Caco-2 (cell line): ENCODE results near the gene GSTT4. TPM values are rescaled to one million over a fixed set of nuclear protein-coding genes. Genes with fewer than 3 reads are reported as not detected.
"Not testable (repeated sequence)": the region's sequence is repeated elsewhere in the genome, so short reads cannot be mapped to it uniquely, and the experiment has no call there.

Experiments
- BruUV-seq: library from RNA; stranded (reverse); fragments of 400-500 nt; replicated peaks from 2 replicates; lab custom pipeline; 2021; lab: Mats Ljungman, UMichigan
- CTCF ChIA-PET: fragments of 300-600 bp; sonication (Branson Sonifier 250); formaldehyde crosslinking; loops from one replicate; lab custom pipeline; 2022; ENCODE audit warnings: antibody characterized with exemption; lab: Charles Lee
- POLR2A ChIA-PET: fragments of 300-600 bp; sonication (Branson Sonifier 250); formaldehyde crosslinking; loops from one replicate; lab custom pipeline; 2022; ENCODE audit warnings: antibody characterized with exemption; lab: Charles Lee
- DNase-seq, 2 experiments: peaks; one replicate each; pipeline versions ENCODE4 v3.0.0 to v3.0.0-alpha.2; 2020 to 2022
- H3K27me3 ChIP-seq: replicated peaks from 2 replicates; pipeline ENCODE4 v1.6.0; 2011; ENCODE audit warnings: low read length; ENCODE audit not compliant: control insufficient read depth, insufficient read depth
- H3K36me3 ChIP-seq: 2 replicates; pipeline ENCODE4 v1.5.1; 2011; ENCODE audit warnings: low read length; ENCODE audit not compliant: control insufficient read depth, insufficient read depth
- H3K4me1 ChIP-seq: fragments of 250-450 bp; sonication (Bioruptor Pico); 2 replicates; pipeline ENCODE4 v1.5.1; 2020; ENCODE audit warnings: mild to moderate bottlenecking
- H3K4me3 ChIP-seq: 2 replicates; pipeline ENCODE4 v1.5.1; 2011; ENCODE audit warnings: low read depth, mild to moderate bottlenecking, control low read depth, low read length
- H3K9me3 ChIP-seq: fragments of 250-450 bp; sonication (Bioruptor Pico); 2 replicates; pipeline ENCODE4 v1.5.1; 2020; ENCODE audit warnings: mild to moderate bottlenecking, moderate library complexity
- H3K27ac Mint-ChIP-seq: one replicate; pipeline ENCODE4 v1.8.0; 2022; ENCODE audit warnings: mixed read lengths; ENCODE audit not compliant: unreplicated experiment
- H3K27me3 Mint-ChIP-seq: one replicate; pipeline ENCODE4 v1.8.0; 2022; ENCODE audit warnings: mixed read lengths; ENCODE audit not compliant: insufficient read depth, unreplicated experiment
- H3K36me3 Mint-ChIP-seq: one replicate; pipeline ENCODE4 v1.8.0; 2022; ENCODE audit warnings: mild to moderate bottlenecking, mixed read lengths; ENCODE audit not compliant: insufficient read depth, unreplicated experiment
- H3K4me1 Mint-ChIP-seq: one replicate; pipeline ENCODE4 v1.8.0; 2022; ENCODE audit warnings: low read depth, mixed read lengths; ENCODE audit not compliant: unreplicated experiment
- H3K4me3 Mint-ChIP-seq: one replicate; pipeline ENCODE4 v1.8.0; 2022; ENCODE audit warnings: mild to moderate bottlenecking, moderate library complexity, mixed read lengths; ENCODE audit not compliant: unreplicated experiment
- H3K9me3 Mint-ChIP-seq: one replicate; pipeline ENCODE4 v1.8.0; 2022; ENCODE audit warnings: mixed read lengths; ENCODE audit not compliant: unreplicated experiment
- intact Hi-C: fragments of 100-400 bp; cut with micrococcal nuclease; formaldehyde crosslinking; loops from one replicate; pipeline ENCODE4 v1.10.0; 2022; ENCODE audit not compliant: unreplicated experiment
- total RNA-seq: library from RNA; stranded (reverse); gene quantifications from 2 replicates; pipeline ENCODE4 v1.2.3, GENCODE V29; 2022

The GSTT4 gene
- total RNA-seq, 1 experiment from 2014 or later, result 0.16 TPM

DNA sequence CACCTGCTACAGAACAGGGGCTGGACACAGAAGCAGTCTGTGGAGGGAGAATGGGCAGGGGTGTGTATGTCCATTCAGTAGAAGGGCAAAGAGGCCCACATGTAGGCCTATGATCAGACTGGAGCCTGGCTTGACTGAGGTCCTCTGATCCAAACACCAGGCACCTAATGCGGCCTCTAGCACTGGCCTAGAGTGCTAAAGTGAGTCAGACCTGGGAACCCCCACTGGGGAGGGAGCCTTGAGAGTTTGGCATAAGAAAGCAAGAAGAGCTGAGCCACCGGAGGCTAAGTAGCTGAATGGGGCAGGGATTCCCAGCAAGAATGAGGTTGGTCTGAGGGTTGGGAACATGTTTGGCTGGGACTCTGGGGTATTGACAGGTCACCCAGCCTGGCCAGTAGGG, 53.9 kb downstream of the GSTT4 start:
- POLR2A ChIA-PET, H3K36me3 Mint-ChIP-seq, H3K9me3 ChIP-seq, BruUV-seq, CTCF ChIA-PET, H3K27ac Mint-ChIP-seq, H3K4me1 Mint-ChIP-seq, H3K4me3 Mint-ChIP-seq, H3K9me3 Mint-ChIP-seq, intact Hi-C loops, H3K36me3 ChIP-seq, H3K4me3 ChIP-seq, DNase-seq, H3K27me3 ChIP-seq, H3K4me1 ChIP-seq, H3K27me3 Mint-ChIP-seq: not testable (repeated sequence)

GRCh38 chr22:23949764-23950163, 55.5 kb downstream of the GSTT4 start:
- H3K27ac Mint-ChIP-seq, H3K4me1 ChIP-seq, H3K27me3 ChIP-seq, H3K27me3 Mint-ChIP-seq, H3K9me3 ChIP-seq, H3K4me3 Mint-ChIP-seq, DNase-seq, H3K4me1 Mint-ChIP-seq, BruUV-seq, POLR2A ChIA-PET, intact Hi-C loops, H3K36me3 Mint-ChIP-seq, CTCF ChIA-PET, H3K9me3 Mint-ChIP-seq, H3K36me3 ChIP-seq, H3K4me3 ChIP-seq: not testable (repeated sequence)

Other genes with a start within 250 kb of the GSTT4 start
- gene C22orf15, start 242.5 kb downstream of the GSTT4 start, total RNA-seq, result not detected in 2 replicates
- gene CHCHD10, start 237.5 kb downstream of the GSTT4 start, total RNA-seq, result 178 and 189 TPM in 2 replicates
- 11.3 and 11.6 TPM in 2 replicates for gene MMP11, start 232.6 kb downstream of the GSTT4 start, total RNA-seq
- 154 and 157 TPM in 2 replicates for gene SMARCB1, start 218.5 kb downstream of the GSTT4 start, total RNA-seq
- 4.4 and 5.4 TPM in 2 replicates for gene DERL3, start 166.4 kb downstream of the GSTT4 start, total RNA-seq
- gene SLC2A11, start 147.6 kb downstream of the GSTT4 start, total RNA-seq, result 29.5 and 32.4 TPM in 2 replicates
- gene MIF, start 111.1 kb downstream of the GSTT4 start, total RNA-seq, result 762 and 795 TPM in 2 replicates
- gene GSTT2B, start 44.3 kb downstream of the GSTT4 start, total RNA-seq, result 9.0 and 9.6 TPM in 2 replicates
- gene DDTL, start 38.6 kb downstream of the GSTT4 start, total RNA-seq, result 4.1 and 6.2 TPM in 2 replicates
- 121 and 123 TPM in 2 replicates for gene DDT, start 31.0 kb downstream of the GSTT4 start, total RNA-seq
- gene GSTT2, start 25.3 kb downstream of the GSTT4 start, total RNA-seq, result 0.82 and 1.0 TPM in 2 replicates
- 65.0 and 72.7 TPM in 2 replicates for gene CABIN1, start 5.9 kb upstream of the GSTT4 start, total RNA-seq
- 7.0 and 8.6 TPM in 2 replicates for gene SUSD2, start 176.0 kb upstream of the GSTT4 start, total RNA-seq
- gene GGT5, start 239.6 kb upstream of the GSTT4 start, total RNA-seq, result 0.51 and 0.66 TPM in 2 replicates